Ishikawa (cell line): ENCODE results near the gene PEMT.

Experiments used
- CEBPB ChIP-seq: IDR thresholded peaks from 2 replicates; pipeline ENCODE4 v1.6.1; 2012
- CREB1 ChIP-seq: IDR thresholded peaks from 2 replicates; pipeline ENCODE4 v1.6.1; 2012; ENCODE audit warnings: low read depth
- EGR1 ChIP-seq: IDR thresholded peaks from 2 replicates; pipeline ENCODE4 v1.6.1; 2012
- FOXM1 ChIP-seq: IDR thresholded peaks from 2 replicates; pipeline ENCODE4 v1.6.1; 2012; ENCODE audit warnings: low read depth, borderline replicate concordance
- MAX ChIP-seq: IDR thresholded peaks from 2 replicates; pipeline ENCODE4 v1.6.1; 2012
- NFIC ChIP-seq: IDR thresholded peaks from 2 replicates; pipeline ENCODE4 v1.6.1; 2012
- RAD21 ChIP-seq: IDR thresholded peaks from 2 replicates; pipeline ENCODE4 v1.6.1; 2012; ENCODE audit warnings: low read depth
- REST ChIP-seq: IDR thresholded peaks from 2 replicates; pipeline ENCODE4 v1.6.1; 2012; ENCODE audit warnings: low read depth, mild to moderate bottlenecking
- TAF1 ChIP-seq: IDR thresholded peaks from 2 replicates; pipeline ENCODE4 v1.6.1; 2012; ENCODE audit warnings: low read depth, mild to moderate bottlenecking
- TCF12 ChIP-seq: IDR thresholded peaks from 2 replicates; pipeline ENCODE4 v1.6.1; 2012; ENCODE audit warnings: low read depth
- TEAD4 ChIP-seq: IDR thresholded peaks from 2 replicates; pipeline ENCODE4 v1.6.1; 2012
- USF1 ChIP-seq: IDR thresholded peaks from 2 replicates; pipeline ENCODE4 v1.6.1; 2012
- YY1 ChIP-seq: IDR thresholded peaks from 2 replicates; pipeline ENCODE4 v1.6.1; 2012; ENCODE audit warnings: low read depth
- ZBTB7A ChIP-seq: IDR thresholded peaks from 2 replicates; pipeline ENCODE4 v1.6.1; 2012; ENCODE audit warnings: low read depth

Gene PEMT

GRCh38 chr17:17603178-17603894, 11.8 kb upstream of the PEMT start:
- TF ChIP-seq EGR1 (no peak), TAF1 (no peak), TEAD4 (no peak)

GRCh38 chr17:17599965-17600364, 8.5 kb upstream of the PEMT start:
- TF ChIP-seq RAD21 = no peak
- no peak for TF ChIP-seq TAF1
- TF ChIP-seq TCF12 = no peak
- TF ChIP-seq USF1 = 0 out of 2 replicates have a peak, but pooled peaks have one; percentile 8

- no peak for TF ChIP-seq ZBTB7A
- TF ChIP-seq NFIC = no peak
- no peak for TF ChIP-seq TCF12
- TF ChIP-seq EGR1 = no peak
- TF ChIP-seq FOXM1 = no peak
- TF ChIP-seq CEBPB = no peak
These were observed 6.5 kb upstream of the PEMT start for GRCh38 chr17:17598003-17598402.

GRCh38 chr17:17595755-17596154, 4.2 kb upstream of the PEMT start:
- TF ChIP-seq YY1 (no peak), CREB1 (no peak), CEBPB (no peak), ZBTB7A (no peak), FOXM1 (no peak), NFIC (no peak), EGR1 (no peak), REST (no peak), MAX (no peak), USF1 (no peak)

- no peak for TF ChIP-seq YY1
- no peak for TF ChIP-seq CEBPB
- TF ChIP-seq MAX = no peak
- TF ChIP-seq FOXM1 = no peak
- TF ChIP-seq USF1 = no peak
- no peak for TF ChIP-seq RAD21
- no peak for TF ChIP-seq TEAD4
- TF ChIP-seq CREB1 = no peak
These were observed 1.7 kb upstream of the PEMT start for GRCh38 chr17:17593222-17593620.

GRCh38 chr17:17590883-17591354, 589 bp downstream of the PEMT start:
- TF ChIP-seq ZBTB7A = 0 out of 2 replicates have a peak, but pooled peaks have one; percentile 26
- TF ChIP-seq USF1 = no peak
- 0 out of 2 replicates have a peak, but pooled peaks have one; percentile 42 for TF ChIP-seq EGR1
- no peak for TF ChIP-seq TEAD4

- TF ChIP-seq TEAD4 = no peak
- TF ChIP-seq USF1 = no peak
- no peak for TF ChIP-seq EGR1
- TF ChIP-seq NFIC = no peak
- no peak for TF ChIP-seq TAF1
- TF ChIP-seq REST = no peak
- no peak for TF ChIP-seq MAX
These were observed 1.3 kb downstream of the PEMT start for GRCh38 chr17:17590141-17590751.
